T-helper 1 cell treated with Interleukin-12 subunit alpha and Interleukin-12 subunit beta and Interleukin-4 antibody, amounts not matched to agents 30 μg/mL and 1 μg/mL, for 36 hours (primary cell): ENCODE measurements around the gene ADCY1.

Experiments
- H3K27ac Mint-ChIP-seq: one replicate; pipeline ENCODE4 v1.8.0; 2021; ENCODE audit warnings: mild to moderate bottlenecking, mixed read lengths
- H3K27me3 Mint-ChIP-seq: one replicate; pipeline ENCODE4 v1.8.0; 2021; ENCODE audit warnings: low read depth, mixed read lengths
- H3K36me3 Mint-ChIP-seq: one replicate; pipeline ENCODE4 v1.8.0; 2021; ENCODE audit warnings: low read depth, mixed read lengths
- H3K4me1 Mint-ChIP-seq: one replicate; pipeline ENCODE4 v1.8.0; 2021; ENCODE audit warnings: low read depth, mixed read lengths
- H3K4me3 Mint-ChIP-seq: one replicate; pipeline ENCODE4 v1.8.0; 2021; ENCODE audit warnings: mild to moderate bottlenecking, moderate library complexity, mixed read lengths
- H3K9me3 Mint-ChIP-seq: one replicate; pipeline ENCODE4 v1.8.0; 2021; ENCODE audit warnings: mixed read lengths

The ADCY1 gene

DNA sequence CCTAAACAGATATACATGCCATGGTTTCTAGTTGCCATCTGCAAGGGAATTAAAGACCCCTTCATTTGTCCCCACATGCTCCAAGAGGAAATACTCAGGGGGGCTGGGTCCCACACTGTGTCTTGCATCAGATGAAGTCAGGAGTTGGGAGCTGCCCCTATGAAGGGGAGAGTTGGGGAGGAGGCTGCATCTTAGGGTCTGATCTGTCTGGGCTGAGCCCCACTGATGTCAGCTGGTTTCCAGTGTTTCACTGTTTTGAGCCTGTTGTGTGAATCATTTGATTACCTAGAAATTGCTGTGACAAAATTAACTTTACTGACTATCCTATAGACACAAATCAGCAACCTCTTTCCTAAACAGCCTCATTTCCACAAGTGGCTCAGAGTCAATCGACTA is 4.9 kb upstream of the ADCY1 start:
- Mint-ChIP-seq H3K4me3 (no peak overlapping the region), H3K27me3 (peaks cover 35% of the 10 kb centered on the region), H3K9me3 (no peaks in the 10 kb centered on the region), H3K27ac (no peak overlapping the region), H3K36me3 (no peaks in the 10 kb centered on the region), H3K4me1 (no peaks in the 10 kb centered on the region)

DNA sequence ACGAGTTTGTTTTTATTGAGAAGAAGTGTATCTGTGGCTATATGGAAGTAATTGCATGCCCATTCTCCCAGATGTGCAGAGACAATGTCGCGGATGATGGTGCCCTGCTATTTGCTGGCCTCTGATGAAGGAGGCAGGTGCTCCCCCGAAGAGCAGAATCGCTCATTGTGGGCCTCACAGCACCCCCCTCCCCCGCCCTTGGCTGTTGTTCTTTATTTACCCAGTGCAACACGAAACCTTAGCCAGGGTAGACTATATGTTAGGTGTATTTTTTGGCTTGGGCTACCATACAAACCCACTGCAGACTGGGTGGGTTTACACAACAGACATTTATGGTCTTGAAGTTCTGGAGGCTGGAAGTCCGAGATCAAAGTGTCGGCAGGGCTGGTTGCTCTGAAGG is 3.4 kb upstream of the ADCY1 start:
- Mint-ChIP-seq H3K36me3 (no peaks in the 10 kb centered on the region), H3K9me3 (no peaks in the 10 kb centered on the region), H3K27ac (no peak overlapping the region), H3K4me1 (no peaks in the 10 kb centered on the region), H3K4me3 (no peak overlapping the region), H3K27me3 (peaks cover 43% of the 10 kb centered on the region)

DNA sequence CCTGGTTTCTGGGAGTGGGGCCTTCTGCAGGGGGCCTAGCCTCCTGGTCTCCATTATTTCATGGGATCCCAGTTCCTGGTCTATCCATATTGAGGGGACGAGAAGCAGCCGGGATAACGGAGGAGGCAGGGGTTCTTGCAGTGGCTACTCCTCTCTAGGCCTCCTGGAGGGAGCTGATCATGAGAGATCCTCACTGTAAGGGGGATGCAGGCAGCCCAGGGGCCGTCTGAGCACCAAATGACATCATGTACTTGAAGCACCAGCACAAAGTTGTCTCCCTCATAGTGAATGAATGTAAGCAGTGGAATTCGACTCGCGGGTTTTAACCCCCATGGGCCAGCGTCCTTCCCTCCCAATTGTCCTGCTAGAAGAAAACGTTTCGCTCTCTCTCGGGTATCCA is 964 bp upstream of the ADCY1 start:
- Mint-ChIP-seq H3K4me3 (peak overlapping the region; percentile 44), H3K27me3 (peaks cover 60% of the 10 kb centered on the region), H3K27ac (no peak overlapping the region), H3K9me3 (no peaks in the 10 kb centered on the region), H3K4me1 (no peaks in the 10 kb centered on the region), H3K36me3 (no peaks in the 10 kb centered on the region)

DNA sequence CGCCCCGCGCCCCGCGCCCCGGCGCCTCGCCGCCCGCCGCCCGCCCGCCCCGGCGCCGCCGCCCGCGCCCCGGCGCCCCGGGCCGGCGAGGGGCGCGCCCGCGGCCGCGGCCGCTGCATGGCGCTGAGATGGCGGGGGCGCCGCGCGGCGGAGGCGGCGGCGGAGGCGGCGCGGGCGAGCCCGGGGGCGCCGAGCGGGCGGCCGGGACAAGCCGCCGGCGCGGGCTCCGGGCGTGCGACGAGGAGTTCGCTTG is 174 bp downstream of the ADCY1 start:
- Mint-ChIP-seq H3K4me3 (no peak overlapping the region), H3K27me3 (peaks cover 60% of the 10 kb centered on the region), H3K27ac (no peak overlapping the region), H3K36me3 (no peaks in the 10 kb centered on the region), H3K4me1 (no peaks in the 10 kb centered on the region), H3K9me3 (no peaks in the 10 kb centered on the region)

DNA sequence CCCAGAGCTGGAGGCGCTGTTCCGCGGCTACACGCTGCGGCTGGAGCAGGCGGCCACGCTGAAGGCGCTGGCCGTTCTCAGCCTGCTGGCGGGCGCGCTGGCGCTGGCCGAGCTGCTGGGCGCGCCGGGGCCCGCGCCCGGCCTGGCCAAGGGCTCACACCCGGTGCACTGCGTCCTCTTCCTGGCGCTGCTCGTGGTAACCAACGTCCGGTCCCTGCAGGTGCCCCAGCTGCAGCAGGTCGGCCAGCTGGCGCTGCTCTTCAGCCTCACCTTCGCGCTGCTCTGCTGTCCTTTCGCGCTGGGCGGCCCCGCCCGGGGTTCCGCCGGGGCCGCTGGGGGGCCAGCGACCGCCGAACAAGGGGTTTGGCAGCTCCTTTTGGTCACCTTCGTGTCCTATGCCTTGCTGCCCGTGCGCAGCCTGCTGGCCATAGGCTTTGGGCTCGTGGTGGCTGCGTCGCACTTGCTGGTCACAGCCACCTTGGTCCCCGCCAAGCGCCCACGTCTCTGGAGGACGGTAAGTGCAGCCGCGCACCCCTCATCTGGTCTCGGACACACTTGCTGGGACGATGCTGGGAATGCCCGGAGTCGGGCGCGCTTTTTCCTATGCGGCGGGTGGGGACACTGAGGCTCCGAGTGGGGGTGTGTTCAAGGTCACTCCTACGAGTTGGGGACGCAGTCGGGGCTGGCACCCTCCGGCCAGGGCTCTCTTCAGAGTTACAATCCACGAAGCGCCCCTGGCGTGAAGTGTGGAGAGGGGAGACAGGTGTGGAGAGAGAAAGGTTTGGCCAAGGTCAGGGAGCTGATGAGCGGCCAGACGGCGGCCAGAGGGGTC is 717 bp downstream of the ADCY1 start:
- Mint-ChIP-seq H3K27me3 (peaks cover 60% of the 10 kb centered on the region), H3K9me3 (no peaks in the 10 kb centered on the region), H3K4me3 (peak overlapping the region; percentile 37), H3K36me3 (no peaks in the 10 kb centered on the region), H3K27ac (no peak overlapping the region), H3K4me1 (no peaks in the 10 kb centered on the region)

DNA sequence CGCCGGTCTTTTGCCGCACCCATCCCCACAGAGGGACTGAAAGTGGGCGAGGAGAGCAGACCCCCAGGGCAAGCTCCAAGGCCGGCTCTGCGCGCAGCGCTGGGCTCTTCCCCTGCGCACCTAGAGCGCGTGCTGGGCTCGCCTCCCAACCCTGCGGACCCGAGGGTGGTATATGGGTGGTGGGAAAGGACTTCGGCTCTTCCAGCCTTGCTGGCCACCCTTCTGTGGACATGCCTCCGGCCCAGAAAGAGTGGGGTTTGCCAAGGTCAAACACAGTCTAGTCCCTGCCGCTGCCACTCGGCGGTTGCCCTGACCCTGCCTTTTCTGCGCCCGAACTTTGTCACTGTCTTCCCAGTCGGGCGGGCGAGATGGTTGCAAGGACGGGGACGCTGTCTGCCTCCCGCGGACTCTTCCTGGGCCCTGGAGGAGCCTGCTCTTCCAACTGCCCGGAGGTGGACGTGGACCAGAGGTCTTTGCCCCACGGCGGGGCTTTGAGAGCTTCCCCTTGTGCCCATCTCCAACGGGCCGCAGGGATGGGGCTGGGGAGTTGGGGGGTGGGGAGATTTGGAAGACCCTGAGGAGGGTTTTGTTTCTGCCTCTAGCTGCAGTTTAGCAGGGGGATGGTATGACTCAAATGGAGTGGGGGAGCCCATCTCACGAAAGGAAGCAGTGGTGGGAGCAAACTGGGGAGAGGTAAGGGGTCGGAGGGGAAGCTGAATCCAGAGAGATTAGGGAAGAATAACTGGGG is 1.5 kb downstream of the ADCY1 start:
- Mint-ChIP-seq H3K27me3 (peaks cover 54% of the 10 kb centered on the region), H3K4me1 (no peaks in the 10 kb centered on the region)

DNA sequence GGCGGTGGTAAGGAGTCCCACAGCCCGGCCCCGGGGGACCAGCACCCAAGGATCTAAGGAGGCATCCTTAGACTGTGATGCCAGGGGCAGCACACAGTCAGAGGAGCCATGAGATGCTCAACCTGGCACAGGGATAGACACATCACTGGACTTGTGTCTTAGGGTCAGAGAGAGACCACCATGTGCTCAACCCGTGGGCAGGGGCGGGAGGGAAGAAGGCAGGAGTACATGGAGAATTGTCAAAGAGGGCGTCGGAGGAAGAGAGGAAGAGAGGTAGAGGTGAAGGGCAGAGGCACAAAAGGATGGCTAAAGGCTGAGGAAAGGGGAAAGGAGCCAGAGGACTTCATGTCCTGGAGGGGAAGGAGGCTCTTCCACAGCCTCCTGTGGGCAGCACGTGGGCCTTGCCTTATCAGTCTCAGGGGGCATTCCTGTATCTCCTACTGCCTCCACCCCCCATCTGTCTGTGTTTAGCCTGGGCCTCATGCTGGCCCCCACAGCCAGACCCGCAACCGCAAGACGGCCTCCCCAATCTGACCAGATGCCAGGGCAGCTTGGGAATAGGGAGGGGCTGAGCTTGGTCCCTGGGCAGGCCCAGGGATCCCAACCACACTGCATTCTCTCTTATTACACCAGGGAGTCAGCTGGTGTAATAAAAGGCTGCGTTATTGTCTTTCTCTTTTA is 2.2 kb downstream of the ADCY1 start:
- no peaks in the 10 kb centered on the region for H3K36me3 Mint-ChIP-seq
- no peaks in the 10 kb centered on the region for H3K4me1 Mint-ChIP-seq
- H3K27ac Mint-ChIP-seq = no peak overlapping the region
- H3K9me3 Mint-ChIP-seq = no peaks in the 10 kb centered on the region
- no peak overlapping the region for H3K4me3 Mint-ChIP-seq
- H3K27me3 Mint-ChIP-seq = peaks cover 50% of the 10 kb centered on the region

More for the DNA sequence above, 1.5 kb downstream of the ADCY1 start:
- Mint-ChIP-seq H3K9me3 (no peaks in the 10 kb centered on the region), H3K27ac (no peak overlapping the region), H3K36me3 (no peaks in the 10 kb centered on the region), H3K4me3 (no peak overlapping the region)

DNA sequence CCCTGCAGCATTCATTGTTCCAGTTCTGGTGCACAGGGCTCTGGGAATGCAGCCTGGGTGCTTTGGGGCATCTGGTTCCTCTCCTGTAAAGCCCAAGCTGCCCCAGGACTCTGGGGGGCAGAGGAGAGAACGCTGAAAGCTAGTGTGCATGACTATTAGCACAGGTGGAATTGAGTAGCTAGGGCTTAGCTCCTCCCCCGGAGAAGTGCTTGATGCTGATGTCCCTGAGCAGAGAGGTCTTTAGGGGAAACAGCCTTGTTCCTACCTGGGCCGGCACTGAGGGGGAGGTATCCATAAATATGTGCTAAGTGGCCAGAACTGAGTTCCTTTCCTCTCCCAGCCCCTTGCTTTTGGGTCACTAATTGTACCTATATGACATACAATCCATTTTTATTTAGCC is 3.9 kb downstream of the ADCY1 start:
- Mint-ChIP-seq H3K9me3 (no peaks in the 10 kb centered on the region), H3K27me3 (peaks cover 35% of the 10 kb centered on the region), H3K4me3 (no peak overlapping the region), H3K27ac (no peak overlapping the region), H3K36me3 (no peaks in the 10 kb centered on the region), H3K4me1 (no peaks in the 10 kb centered on the region)

DNA sequence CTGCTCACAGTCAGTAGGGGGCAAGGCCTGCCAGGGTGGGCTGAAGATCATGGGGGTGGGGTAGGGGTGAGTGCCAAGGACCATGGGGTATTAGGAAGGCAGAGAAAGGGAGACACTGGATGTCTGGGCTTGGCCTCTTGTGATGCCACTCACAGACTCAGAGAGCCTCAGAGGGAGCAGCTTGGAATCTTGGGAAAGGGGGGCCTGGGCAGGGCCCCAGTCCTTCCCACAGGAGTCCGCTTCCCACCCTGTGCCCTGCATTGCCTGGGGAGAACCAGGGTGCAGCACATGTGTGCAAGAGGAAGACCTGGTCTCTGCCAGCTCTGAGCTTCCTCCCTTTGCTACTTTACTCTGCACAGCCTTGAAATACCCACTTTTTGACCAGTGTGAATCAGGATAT is 4.3 kb downstream of the ADCY1 start:
- H3K4me3 Mint-ChIP-seq = no peak overlapping the region
- H3K27me3 Mint-ChIP-seq = peaks cover 30% of the 10 kb centered on the region
- no peak overlapping the region for H3K27ac Mint-ChIP-seq
- no peaks in the 10 kb centered on the region for H3K36me3 Mint-ChIP-seq
- H3K4me1 Mint-ChIP-seq = no peaks in the 10 kb centered on the region
- H3K9me3 Mint-ChIP-seq = no peaks in the 10 kb centered on the region

DNA sequence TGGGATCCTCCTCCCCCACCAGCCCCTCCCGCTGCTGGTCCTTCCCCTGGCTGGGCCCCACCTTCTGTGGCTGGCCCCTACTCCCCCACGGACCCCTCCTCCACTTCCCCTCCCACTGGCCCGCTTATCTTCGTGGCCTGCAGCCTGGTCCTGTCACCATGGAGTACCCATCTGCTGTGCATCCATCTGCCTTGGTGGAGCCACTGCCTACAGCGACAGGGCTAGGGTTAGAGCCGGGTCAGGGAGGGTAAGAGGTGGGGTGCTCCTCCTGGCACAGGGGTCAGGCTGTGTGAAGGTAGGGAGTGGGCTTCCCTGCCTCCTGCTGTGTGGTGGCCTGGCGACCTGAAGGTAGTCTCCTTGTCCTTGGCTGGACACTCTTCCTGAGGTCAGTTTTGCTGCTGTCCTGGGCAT is 5.2 kb downstream of the ADCY1 start:
- Mint-ChIP-seq H3K36me3 (no peaks in the 10 kb centered on the region), H3K9me3 (no peaks in the 10 kb centered on the region), H3K4me1 (no peaks in the 10 kb centered on the region), H3K27me3 (peaks cover 25% of the 10 kb centered on the region), H3K27ac (no peak overlapping the region), H3K4me3 (no peak overlapping the region)

DNA sequence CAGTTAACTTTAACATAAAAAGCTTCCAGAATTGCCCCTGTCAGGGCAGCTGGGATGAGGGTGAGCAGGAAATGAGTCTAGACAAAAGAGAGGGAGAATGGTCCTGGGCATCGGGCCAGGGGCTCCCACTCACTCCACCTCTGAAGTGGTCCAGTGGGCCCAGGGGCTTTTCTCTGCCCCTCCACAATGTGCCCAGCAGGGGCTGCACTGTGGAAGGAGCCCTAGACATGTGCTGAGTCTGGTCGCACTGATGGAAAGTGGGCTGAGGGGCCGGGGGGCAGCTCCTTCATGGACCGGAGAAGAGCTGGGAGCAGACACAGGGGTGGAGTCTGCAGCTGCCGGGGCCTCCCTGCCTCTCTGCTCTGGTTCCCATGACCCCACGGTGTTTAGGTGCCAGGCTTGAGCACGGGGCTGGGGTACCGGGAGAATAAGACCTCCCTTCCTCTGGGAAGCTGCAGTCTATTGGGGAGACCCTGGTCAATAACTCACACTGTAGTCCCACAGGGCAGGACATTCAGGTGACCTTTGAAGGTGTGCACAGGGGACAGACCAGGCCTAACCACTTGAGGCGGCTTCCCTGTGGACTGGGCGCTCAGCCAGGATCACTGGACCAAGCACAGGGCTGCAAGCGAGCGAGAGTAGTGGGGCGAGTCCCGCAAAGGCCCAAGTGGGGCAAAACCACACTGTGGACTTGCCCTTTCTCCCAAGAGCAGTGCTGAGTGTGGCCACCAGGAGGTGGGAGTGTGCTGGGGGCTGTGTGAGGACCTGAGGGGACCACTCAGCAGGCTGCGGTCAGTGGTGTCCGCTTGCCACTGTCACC is 6.1 kb downstream of the ADCY1 start:
- H3K4me1 Mint-ChIP-seq = no peaks in the 10 kb centered on the region
- no peaks in the 10 kb centered on the region for H3K9me3 Mint-ChIP-seq
- H3K4me3 Mint-ChIP-seq = no peak overlapping the region
- H3K36me3 Mint-ChIP-seq = no peaks in the 10 kb centered on the region
- H3K27me3 Mint-ChIP-seq = peaks cover 21% of the 10 kb centered on the region
- H3K27ac Mint-ChIP-seq = no peak overlapping the region

DNA sequence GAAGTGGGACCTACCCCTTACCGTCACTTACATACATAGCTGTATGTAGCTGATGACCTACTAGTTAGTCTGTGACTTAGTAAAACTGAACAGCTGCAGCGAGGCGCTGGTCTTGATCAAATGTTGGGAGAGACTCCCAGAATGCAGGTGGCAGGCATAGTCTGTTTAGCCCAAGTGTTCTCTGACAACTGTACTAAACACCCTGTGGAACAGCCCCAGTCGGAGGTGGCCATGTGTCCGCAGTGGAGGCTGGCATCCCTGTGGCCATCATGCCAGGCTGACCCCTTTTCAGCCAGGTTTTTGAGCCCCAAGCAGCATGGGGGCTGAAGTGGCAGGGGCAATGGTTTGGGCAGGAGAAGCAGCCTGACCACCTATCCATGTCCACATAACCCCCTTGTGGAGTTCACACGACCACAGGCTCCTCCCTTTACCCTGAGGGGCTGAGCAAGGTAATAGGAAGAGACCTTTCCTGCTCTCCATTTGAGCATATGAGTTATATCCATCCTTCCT is 7.2 kb downstream of the ADCY1 start:
- Mint-ChIP-seq H3K4me1 (no peaks in the 10 kb centered on the region), H3K9me3 (no peaks in the 10 kb centered on the region), H3K27ac (no peak overlapping the region), H3K4me3 (no peak overlapping the region), H3K27me3 (peaks cover 12% of the 10 kb centered on the region), H3K36me3 (no peaks in the 10 kb centered on the region)

DNA sequence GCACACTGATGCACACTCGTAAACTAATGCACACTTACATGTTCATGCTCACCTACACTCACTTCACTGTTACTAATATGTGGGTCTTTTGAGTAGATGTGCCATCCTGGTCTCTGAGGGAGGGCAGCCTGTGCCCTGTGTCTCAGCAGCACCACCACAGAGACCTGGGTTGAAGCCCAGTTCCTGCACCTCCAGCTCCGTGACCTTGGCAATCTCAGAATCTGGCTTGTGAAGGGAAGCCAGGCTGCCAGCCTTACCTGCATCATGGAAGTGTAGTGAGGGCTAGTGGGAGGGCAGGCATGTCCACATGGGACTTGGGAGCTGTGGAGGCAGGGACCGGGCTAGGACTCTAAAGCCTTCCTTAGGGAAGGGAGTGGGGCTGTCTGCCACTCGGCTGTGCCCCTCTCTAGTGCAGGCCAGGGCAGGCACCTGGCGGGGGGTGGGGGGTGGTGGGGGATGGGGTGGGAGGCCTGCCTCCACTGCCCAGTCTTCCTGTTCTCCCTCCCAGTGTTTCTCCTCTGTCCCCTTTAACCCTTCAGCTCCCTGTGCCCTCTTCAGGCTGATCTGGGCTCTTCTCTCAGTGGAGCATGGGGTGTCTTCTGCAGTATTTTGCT is 8.1 kb downstream of the ADCY1 start:
- H3K9me3 Mint-ChIP-seq = no peaks in the 10 kb centered on the region
- H3K27me3 Mint-ChIP-seq = peaks cover 3% of the 10 kb centered on the region
- H3K4me1 Mint-ChIP-seq = no peaks in the 10 kb centered on the region
- H3K4me3 Mint-ChIP-seq = no peak overlapping the region
- H3K27ac Mint-ChIP-seq = no peak overlapping the region
- H3K36me3 Mint-ChIP-seq = no peaks in the 10 kb centered on the region

DNA sequence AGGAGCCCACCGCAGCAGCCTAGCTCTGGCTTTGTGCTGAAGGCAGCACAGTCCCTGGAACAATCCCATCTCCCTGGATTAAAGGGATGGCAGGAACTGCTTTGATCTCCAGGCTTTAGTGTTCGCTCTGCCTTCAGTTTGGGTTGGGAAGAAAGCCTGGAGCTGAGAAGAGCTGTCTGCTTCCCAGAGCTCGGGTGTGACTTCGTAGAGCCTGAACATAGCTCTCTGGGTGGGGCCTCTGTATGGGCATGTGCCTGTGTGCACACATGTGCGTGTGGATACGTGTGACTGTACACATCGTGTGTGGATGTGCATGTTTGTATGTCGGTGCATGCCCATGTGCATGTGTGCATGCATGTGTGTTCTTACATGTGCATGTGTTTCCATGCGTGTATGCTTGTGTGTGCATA is 8.7 kb downstream of the ADCY1 start:
- no peaks in the 10 kb centered on the region for H3K36me3 Mint-ChIP-seq
- no peaks in the 10 kb centered on the region for H3K27me3 Mint-ChIP-seq
- no peak overlapping the region for H3K4me3 Mint-ChIP-seq
- H3K9me3 Mint-ChIP-seq = no peaks in the 10 kb centered on the region
- H3K4me1 Mint-ChIP-seq = no peaks in the 10 kb centered on the region
- no peak overlapping the region for H3K27ac Mint-ChIP-seq
